HG02852 (cell line): ENCODE measurements around the gene TAPBPL.
A peak's percentile ranks its signal among the peaks of the same experiment; 100 is the strongest.

Experiments used
- ATAC-seq: cut with Tn5 transposase; IDR thresholded peaks from one replicate; pipeline ENCODE4 v1.9.1; 2021; ENCODE audit warnings: mild to moderate bottlenecking, moderate library complexity; ENCODE audit not compliant: unreplicated experiment

The TAPBPL gene

DNA sequence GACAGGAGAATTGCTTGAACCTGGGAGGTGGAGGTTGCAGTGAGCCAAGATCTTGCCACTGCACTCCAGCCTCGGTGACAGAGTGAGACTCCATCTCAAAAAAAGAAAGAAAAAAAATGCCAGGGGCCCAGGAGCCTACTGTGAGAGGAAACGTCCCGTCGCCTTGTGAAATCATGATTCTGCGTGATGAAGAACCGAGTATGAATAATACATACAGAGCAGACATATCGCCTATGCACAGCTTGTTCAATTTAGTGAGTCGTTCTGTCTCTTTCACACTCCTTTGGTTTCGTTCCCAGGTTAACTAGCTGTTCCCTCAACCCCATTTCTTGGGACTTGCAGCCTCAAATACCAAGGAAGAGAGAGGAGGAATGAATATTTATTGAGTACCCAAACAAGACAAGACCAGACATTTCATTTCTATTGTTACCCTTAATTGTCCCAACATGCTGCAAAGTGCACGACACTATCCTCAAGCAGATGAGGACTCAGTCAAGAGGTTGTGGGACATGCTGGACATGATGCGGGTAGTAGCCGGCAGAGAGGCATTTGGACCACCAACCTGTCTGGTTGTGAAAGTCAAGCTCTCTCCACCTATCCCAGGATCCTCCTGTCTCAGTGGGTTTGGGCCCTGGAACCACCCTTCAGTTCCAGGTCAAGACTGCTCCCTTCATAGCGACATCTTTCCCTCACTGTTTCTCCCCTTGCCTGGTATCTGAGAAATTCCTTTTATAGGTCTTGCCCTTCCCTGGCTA, 15.7 kb upstream of the TAPBPL start:
- no peak for ATAC-seq

DNA sequence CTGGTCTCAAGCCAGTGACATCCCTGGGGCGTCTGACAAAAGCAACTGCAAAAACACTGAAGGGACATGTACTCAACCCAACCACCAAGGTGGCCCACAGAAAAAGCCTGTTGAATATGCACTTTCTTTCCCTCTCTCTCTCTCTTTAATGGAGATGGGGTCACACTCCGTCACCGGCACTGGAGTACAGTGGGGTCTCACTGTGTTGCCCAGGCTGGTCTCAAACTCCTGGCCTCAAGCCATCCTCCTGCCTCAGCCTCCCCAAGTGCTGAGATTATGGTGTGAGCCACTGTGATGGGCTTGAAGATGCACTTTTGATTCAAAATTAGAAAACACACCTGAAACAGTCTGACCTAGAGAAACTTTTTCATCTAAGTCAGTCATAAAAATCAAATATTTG, 14.3 kb upstream of the TAPBPL start:
- no peak for ATAC-seq

DNA sequence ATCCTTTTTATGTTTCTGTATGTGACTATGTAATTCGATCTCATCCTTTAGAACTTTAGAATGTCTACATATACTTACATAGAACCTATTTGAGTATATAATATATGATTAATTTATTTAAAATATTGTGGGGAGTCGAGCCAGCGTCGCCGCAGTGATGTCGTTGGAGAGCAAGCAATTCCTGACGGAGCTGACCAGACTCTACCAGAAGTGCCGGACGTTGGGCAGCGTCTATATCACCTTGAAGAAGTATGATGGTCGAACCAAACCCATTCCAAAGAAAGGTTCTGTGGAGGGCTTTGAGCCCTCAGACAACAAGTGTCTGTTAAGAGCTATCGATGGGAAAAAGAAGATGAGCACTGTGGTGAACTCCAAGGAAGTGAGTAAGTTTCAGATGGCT, 13.5 kb upstream of the TAPBPL start:
- ATAC-seq: no peak

DNA sequence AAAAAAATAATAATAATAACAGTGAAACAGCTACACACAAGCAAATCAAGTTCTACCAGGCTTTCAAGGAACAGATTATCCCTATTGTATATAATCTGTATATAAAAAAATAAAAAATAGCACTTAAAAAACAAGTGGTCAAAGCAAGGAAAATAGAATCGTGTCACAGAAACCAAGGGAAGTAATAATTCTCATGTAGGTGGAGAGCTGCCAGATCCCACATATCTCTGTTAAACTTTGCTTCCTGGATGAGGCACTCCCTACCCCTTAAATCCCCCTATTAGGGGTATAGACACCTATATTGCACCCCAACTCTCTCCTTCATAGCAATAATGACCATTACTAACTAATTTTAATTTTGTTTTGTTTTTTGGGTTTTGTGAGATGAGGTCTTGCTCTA, 11.5 kb upstream of the TAPBPL start:
- no peak for ATAC-seq

DNA sequence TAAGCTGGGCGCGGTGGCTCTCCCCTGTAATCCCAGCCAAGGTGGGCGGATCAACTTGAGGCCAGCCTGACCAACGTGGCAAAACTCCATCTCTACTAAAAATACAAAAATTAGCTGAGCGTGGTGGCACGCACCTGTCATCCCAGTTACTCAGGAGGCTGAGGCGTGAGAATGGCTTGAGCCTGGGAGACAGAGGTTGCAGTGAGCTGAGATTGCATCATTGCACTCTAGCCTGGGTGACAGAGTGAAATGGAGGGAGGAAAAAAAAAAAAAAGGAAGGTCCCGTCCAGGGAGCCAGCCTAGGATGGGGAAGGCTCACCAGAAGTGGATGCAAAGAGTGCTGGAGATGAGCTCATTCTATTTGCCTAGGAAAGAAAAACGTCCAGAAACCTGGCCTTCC, 9.0 kb upstream of the TAPBPL start:
- ATAC-seq: no peak

DNA sequence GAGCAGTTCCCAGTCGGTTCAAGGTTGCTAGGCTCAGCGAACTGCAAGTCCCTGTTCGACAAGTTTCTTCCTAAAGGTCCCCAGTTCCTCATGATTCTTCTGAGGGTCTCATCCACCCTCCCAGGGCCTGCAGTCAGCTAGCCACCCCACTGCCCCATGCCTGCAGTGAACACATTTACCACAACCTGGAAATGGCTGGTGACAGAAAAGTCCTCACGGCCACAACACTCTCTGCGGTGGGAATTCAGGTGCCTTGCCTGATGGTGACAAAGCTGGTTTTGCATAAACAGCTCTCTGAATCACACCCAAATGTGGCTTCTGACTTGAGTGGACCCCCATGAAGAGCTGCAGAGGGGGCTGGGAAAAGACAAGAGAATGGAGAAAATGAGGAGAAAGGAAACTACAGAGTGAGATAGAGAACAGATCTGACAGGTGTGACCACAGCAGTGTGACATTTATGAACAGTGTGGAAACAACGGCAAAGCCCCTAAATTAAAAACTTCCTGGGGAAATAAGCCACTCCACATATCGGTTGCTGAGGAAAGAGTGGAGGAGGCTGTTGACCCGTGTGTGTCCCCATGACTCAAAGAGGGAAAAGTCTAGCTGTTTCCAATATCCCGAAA, 8.4 kb upstream of the TAPBPL start:
- ATAC-seq: no peak

DNA sequence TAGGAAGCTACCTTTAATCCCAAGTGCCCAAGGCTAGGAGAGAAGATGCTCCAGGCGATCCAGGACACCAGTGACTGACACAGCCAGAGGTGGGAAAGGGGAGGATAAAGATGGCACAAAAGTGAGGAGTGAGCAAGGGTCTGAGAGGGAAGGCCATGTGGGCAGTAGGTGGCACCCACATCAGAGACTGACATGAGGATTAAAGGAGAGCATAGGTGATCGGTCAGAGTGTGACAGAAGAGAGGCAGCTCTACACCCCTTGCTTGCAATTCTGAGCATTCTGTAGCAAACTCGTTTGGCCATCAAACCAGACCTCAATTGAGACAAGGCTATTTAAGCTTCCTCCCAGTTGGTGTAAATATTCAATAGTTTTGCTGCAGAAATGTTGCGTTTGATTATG, 7.8 kb upstream of the TAPBPL start:
- no peak for ATAC-seq

GRCh38 chr12:6444704-6445688, 6.8 kb upstream of the TAPBPL start, which contains the start of gene CD27:
Gene CD27 (plus strand): TSS chr12:6444955. CDS start chr12:6445096, 141 bp downstream.
- ATAC-seq: no peak

DNA sequence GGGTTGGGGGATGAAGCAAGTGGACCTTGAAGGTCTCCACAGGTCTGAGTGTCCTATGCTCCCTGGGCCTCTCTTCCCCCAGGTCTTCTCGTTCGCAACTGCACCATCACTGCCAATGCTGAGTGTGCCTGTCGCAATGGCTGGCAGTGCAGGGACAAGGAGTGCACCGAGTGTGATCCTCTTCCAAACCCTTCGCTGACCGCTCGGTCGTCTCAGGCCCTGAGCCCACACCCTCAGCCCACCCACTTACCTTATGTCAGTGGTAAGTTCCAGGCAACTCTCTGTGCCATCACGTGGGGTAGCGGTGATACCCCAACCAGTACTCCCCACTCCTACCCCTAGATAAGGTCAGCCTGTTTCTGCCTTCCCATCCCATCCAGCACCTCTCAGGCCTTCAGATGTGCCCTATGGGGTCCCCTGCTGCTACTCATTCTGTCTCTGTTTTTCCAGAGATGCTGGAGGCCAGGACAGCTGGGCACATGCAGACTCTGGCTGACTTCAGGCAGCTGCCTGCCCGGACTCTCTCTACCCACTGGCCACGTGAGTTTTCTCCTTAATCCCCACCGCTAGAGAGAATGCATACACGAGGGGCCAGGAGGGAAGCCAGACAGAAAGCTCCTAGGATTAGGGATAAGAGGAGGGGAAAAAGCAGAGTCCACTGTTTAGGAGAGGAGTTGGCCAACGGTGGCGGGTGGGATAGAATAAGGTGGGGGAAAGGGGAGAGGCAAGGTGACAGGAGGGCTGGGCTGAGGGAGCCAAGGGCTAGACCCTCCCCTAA, 1.6 kb upstream of the TAPBPL start:
- no peak for ATAC-seq

- ATAC-seq: no peak
These were observed 934 bp upstream of the TAPBPL start for GRCh38 chr12:6450869-6451347.

DNA sequence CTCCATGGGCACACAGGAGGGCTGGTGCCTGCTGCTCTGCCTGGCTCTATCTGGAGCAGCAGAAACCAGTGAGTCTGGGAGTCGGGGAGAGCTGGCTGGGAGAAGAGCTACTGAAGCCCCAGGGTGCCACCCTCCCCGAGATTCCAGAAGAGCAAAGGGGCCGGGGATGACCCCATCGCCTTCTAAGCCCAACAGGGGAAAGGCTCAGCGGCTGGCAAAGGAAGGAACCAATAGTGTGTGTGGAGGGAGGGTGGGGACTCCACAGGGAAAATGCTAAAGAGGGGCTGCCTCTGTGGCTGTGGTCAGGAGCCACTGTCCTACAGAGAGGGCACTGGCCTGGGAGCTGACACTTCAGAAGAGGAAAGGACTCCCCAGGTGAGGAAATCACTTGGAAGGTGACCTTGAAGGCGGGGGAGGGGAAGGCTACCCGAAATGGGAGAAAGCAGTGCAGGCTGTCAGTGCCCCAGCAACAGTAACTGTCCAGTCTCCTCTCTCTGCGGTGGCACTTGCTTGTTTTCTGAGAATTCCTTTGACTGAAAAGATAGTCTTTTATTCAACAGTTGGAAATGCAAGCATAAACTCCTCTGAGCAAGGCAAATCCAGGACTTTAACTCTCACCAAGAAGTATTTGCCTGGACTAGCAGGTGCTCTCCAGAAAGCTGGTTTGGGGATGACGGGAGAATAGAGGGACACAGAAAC, 552 bp downstream of the TAPBPL start:
- peak; percentile 19 for ATAC-seq

GRCh38 chr12:6452944-6453630, 1.2 kb downstream of the TAPBPL start:
- ATAC-seq: no peak

- ATAC-seq: no peak
These were observed 5.5 kb downstream of the TAPBPL start for GRCh38 chr12:6457220-6457945.

- no peak for ATAC-seq
These were observed 6.6 kb downstream of the TAPBPL start for GRCh38 chr12:6458281-6459003.

DNA sequence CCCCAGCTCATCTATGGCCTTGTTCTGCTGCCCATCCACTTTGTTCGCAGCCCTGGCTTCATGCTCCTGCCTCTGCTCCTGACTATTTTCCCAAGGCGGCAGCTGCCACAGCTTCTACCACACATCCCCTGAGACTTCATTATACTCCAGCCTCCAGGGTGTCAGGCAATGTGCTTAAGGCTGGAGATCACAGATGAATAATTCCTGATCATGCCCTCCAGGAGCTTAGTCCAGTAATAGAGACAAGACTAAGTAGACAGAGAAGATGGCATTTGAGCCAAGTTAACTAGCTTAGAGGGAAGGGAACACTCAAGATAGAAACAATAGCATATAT, 7.1 kb downstream of the TAPBPL start:
- no peak for ATAC-seq

DNA sequence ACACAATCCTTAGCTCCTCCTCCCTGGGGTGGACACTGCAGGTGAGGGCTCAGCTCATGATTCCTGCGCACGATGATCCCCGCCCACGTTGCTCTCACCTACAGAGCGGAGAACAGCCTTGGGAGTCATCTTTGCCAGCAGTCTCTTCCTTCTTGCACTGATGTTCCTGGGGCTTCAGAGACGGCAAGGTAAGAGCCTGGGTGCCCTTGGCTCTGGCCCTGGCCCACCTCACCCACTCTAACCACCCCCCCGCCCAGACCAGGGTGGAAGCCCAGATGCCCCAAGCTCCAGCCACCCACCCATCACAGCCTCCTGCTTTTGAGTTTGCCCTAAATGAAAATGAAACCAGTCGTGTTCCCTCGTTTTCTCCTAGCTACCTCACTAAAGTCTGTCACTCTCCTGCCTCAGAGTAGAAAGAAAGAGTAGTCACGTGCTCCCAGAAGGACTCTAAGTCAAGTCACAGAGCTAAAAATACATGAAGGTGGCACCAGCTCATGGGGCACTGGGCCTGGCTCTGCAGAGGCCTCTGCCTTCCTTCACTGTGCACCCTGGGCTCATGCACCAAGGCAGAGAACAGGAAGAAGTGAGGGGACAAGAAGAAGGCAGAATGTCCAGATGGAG, 9.0 kb downstream of the TAPBPL start:
- ATAC-seq: no peak

DNA sequence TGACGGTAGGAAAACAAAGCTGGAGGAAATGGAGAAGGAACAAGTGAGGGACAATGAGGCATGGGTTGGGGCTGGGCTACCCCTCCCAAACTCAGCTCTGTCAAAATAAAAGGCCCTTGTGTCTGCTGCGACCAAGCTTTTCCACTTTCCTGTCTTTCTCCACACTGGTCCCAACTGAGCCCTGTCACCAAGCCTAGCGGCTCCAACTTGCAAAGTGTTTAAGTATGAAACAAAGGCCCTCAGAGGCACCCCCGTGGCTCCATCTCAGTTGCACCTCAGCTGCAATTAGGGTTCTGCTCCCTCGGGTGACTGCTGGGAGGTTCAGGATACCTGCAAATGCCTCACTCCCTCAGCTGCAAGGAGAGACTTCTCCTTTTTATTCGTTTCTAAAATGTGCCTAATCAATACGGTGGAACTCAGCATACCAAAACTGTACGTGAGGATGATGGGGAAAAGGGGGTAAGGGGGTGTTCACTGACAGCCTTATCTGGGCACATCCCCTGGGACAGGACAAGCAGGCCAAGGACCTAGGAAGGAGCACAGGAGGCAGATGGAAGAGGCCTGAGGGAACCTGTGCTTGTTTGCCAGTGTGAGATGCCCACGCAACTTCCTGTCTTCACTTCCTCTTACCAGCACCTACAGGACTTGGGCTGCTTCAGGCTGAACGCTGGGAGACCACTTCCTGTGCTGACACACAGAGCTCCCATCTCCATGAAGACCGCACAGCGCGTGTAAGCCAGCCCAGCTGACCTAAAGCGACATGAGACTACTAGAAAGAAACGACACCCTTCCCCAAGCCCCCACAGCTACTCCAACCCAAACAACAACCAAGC, 9.8 kb downstream of the TAPBPL start:
- ATAC-seq: peak; percentile 71
